Aorta (tissue), 5 donors: Measurements from ENCODE around the gene LRRC55. TPM values are rescaled to one million over a fixed set of nuclear protein-coding genes. Genes with fewer than 3 reads are reported as not detected.

Experiments
- ATAC-seq: fragments of 200-7000 bp; cut with Tn5 transposase; one replicate; pipeline ENCODE4 v1.9.1; 2022; ENCODE audit warnings: moderate library complexity; ENCODE audit not compliant: low FRiP score
- DNase-seq, 2 donors: peaks; one replicate each; pipeline ENCODE4 v3.0.0-alpha.2; 2020
- H3K27ac ChIP-seq, 2 donors: one replicate each; pipeline ENCODE4 v1.5.1; 2013; ENCODE audit warnings: low read length in 2 of 2, mild to moderate bottlenecking in 2 of 2, moderate library complexity in 2 of 2, control low read depth in 1 of 2, inconsistent platforms in 1 of 2, low read depth in 1 of 2
- H3K27me3 ChIP-seq, 2 donors: one replicate each; pipeline ENCODE4 v1.6.1; 2013; ENCODE audit warnings: control low read depth in 1 of 2, low read length in 1 of 2, mild to moderate bottlenecking in 1 of 2, moderate library complexity in 1 of 2; ENCODE audit not compliant: insufficient read depth in 2 of 2, control insufficient read depth in 1 of 2
- H3K36me3 ChIP-seq, 2 donors: one replicate each; pipeline ENCODE4 v1.6.1; 2013; ENCODE audit warnings: control low read depth in 1 of 2, low read length in 1 of 2, mild to moderate bottlenecking in 1 of 2; ENCODE audit not compliant: insufficient read depth in 2 of 2, control insufficient read depth in 1 of 2
- H3K4me1 ChIP-seq, 2 donors: one replicate each; pipeline ENCODE4 v1.6.1; 2013; ENCODE audit warnings: low read length in 2 of 2, control low read depth in 1 of 2, mild to moderate bottlenecking in 1 of 2, moderate library complexity in 1 of 2; ENCODE audit not compliant: insufficient read depth in 2 of 2, control insufficient read depth in 1 of 2
- H3K4me3 ChIP-seq, 2 donors: one replicate each; pipeline ENCODE4 v1.5.1; 2013; ENCODE audit warnings: low read length in 2 of 2, control low read depth in 1 of 2, mild to moderate bottlenecking in 1 of 2
- H3K9me3 ChIP-seq: one replicate; pipeline ENCODE4 v1.6.1; 2013; ENCODE audit warnings: mild to moderate bottlenecking, low read length; ENCODE audit not compliant: control insufficient read depth
- WGBS, 2 donors: extraction: QIAGEN DNeasy Blood & Tissue Kit; methylation state at CpG; one replicate each; pipeline ENCODE4 v1.1.7; 2013; 5-methylcytosine and 5-hydroxymethylcytosine counted together
- intact Hi-C, 2 donors: fragments of 100-400 bp; cut with DNase I; formaldehyde crosslinking; loops; one replicate each; pipeline versions ENCODE4 v1.14.2 to v1.15.0; 2022
- polyA plus RNA-seq, 2 donors: library from polyadenylated mRNA; stranded (reverse); fragments of 200-250 nt; gene quantifications; one replicate each; pipeline ENCODE4 v1.2.3, GENCODE V29; 2013
- total RNA-seq, 2 donors: library from RNA; stranded (reverse); fragmentation: NEBNext Ultra II Directional; extraction: Animal tissue kit (Norgen Biotek cat#: 25700); gene quantifications; one replicate each; pipeline ENCODE4 v1.2.1, GENCODE V29; 2021
- donor health status: healthy with polysubstance abuse.
- donor health status: Bipolar disorder and iron deficiency.
- donor health status: DM: no; HTN: no; CAD: no.
- donor health status: DM: no; HTN: no; CAD: no.
- donor health status: DM: yes; HTN: yes; CAD: no.

Gene LRRC55
- total and polyA plus RNA-seq, 4 donors, result under 0.01 to 0.21 (median 0.05) TPM; not detected in 1

- intact Hi-C loops, result no loop called here
- no peak overlapping the region for H3K27ac ChIP-seq
Measured at GRCh38 chr11:57203359-57203758, 21.6 kb downstream of the LRRC55 start.

GRCh38 chr11:57203882-57204480 is 22.2 kb downstream of the LRRC55 start:
- Histone ChIP-seq H3K4me1 (no peaks in the 10 kb centered on the region), H3K9me3 (no peaks in the 10 kb centered on the region), H3K27ac (no peak overlapping the region), H3K36me3 (no peaks in the 10 kb centered on the region), H3K27me3 (no peaks in the 10 kb centered on the region), H3K4me3 (no peak overlapping the region)
- WGBS, 2 donors, result 50 to 70% methylated on average over 7 of the region's 7 CpGs
- intact Hi-C loops, result no loop called here
- no peak for DNase-seq
- ATAC-seq, result no peak

More at GRCh38 chr11:57203359-57203758, 21.6 kb downstream of the LRRC55 start:
- H3K9me3 ChIP-seq, result no peaks in the 10 kb centered on the region
- no peaks in the 10 kb centered on the region for H3K4me1 ChIP-seq
- 27 to 41% methylated on average over 3 of the region's 3 CpGs for WGBS, 2 donors
- H3K36me3 ChIP-seq, result no peaks in the 10 kb centered on the region
- ATAC-seq (peak; percentile 75), DNase-seq (peak in 1 of 2 donors; percentile 77)
- no peak overlapping the region for H3K4me3 ChIP-seq
- no peaks in the 10 kb centered on the region for H3K27me3 ChIP-seq

DNA sequence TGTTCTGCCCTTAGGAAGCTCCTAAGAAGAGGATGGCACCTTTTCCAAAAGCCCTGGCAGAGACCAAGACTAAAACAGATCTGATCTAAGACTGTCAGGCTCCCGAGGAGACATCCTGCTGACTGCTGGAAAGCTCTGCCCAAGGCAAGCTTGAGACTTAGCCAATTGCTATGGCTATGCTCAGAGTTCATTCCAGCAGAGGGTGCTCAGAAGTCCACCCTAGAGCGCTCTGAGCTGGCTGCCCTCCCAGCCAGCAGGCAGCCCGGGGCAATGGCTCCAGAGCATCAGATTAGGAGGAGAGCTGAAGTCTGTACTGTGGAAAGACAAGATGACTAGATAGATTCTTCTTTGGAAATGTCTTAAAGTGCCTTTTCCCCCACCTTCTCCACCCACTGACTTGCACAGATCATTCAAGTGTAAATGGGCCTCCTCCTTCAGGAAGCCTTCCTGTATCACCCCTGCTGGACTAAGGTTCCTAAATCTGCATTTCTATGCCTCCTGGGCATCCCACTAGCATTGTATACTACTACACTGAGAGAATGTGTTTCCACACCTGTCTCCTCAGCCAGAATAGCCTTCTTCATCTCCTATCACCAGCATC is 23.4 kb downstream of the LRRC55 start:
- 2 to 7% methylated on average over 3 of the region's 3 CpGs for WGBS, 2 donors
- Histone ChIP-seq H3K4me3 (no peak overlapping the region), H3K27me3 (no peaks in the 10 kb centered on the region), H3K27ac (no peak overlapping the region), H3K36me3 (no peaks in the 10 kb centered on the region), H3K9me3 (no peaks in the 10 kb centered on the region), H3K4me1 (no peaks in the 10 kb centered on the region)
- no peak for ATAC-seq
- intact Hi-C loops, result no loop called here
- DNase-seq, result no peak

- intact Hi-C loops, result no loop called here
- H3K36me3 ChIP-seq, result no peaks in the 10 kb centered on the region
- no peaks in the 10 kb centered on the region for H3K9me3 ChIP-seq
- no peak overlapping the region for H3K4me3 ChIP-seq
- no peaks in the 10 kb centered on the region for H3K27me3 ChIP-seq
- no peak overlapping the region for H3K27ac ChIP-seq
- 73 to 77% methylated on average over 6 of the region's 6 CpGs for WGBS, 2 donors
- DNase-seq (no peak), ATAC-seq (no peak)
- H3K4me1 ChIP-seq, result no peaks in the 10 kb centered on the region
Measured at GRCh38 chr11:57207168-57207567, 25.4 kb downstream of the LRRC55 start.

GRCh38 chr11:57210781-57211180 is 29.0 kb downstream of the LRRC55 start:
- Histone ChIP-seq H3K27ac (no peak overlapping the region), H3K27me3 (no peaks in the 10 kb centered on the region), H3K4me1 (no peaks in the 10 kb centered on the region), H3K4me3 (no peak overlapping the region), H3K9me3 (no peaks in the 10 kb centered on the region), H3K36me3 (no peaks in the 10 kb centered on the region)
- 42 to 45% methylated on average over 7 of the region's 7 CpGs for WGBS, 2 donors
- no peak for ATAC-seq
- intact Hi-C loops, result no loop called here
- no peak for DNase-seq

DNA sequence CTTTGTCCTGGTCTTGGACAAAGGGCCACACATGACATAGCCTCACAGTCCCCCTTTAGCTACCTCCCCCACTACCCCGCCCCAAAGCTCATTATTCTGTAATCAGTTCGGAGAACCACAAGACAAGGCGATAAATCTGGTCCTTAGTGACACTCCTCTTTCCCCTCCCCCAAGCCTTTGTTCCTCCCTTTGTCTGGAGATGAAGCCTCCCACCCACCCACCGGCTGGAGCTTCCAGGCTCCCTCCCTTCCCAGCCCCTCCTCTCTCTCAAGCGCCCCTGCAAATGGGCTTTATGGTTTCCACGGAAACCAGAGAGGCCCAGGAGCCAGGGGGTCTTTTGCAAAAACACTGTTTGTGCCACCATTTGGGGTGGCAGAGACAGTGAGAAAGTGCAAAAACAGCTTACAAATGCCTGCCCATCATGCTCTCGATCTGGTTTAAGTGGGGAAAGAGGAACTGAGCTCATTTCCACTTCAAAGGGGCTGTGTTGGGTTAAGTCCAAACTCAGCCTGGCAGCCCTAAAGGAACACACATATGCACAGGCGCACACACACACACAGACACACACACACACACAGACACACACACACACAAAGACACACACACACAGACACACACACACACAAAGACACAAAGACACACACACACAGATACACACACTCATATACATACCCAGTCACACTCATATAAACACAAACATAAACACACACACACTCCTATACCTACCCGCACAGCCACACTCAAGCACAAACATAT is 31.8 kb downstream of the LRRC55 start:
- Histone ChIP-seq H3K27me3 (no peaks in the 10 kb centered on the region), H3K36me3 (no peaks in the 10 kb centered on the region), H3K4me1 (no peaks in the 10 kb centered on the region), H3K9me3 (no peaks in the 10 kb centered on the region), H3K27ac (no peak overlapping the region), H3K4me3 (no peak overlapping the region)
- ATAC-seq (no peak), DNase-seq (no peak)
- 52 to 57% methylated on average over 9 of the region's 9 CpGs for WGBS, 2 donors
- intact Hi-C loops, result no loop called here

DNA sequence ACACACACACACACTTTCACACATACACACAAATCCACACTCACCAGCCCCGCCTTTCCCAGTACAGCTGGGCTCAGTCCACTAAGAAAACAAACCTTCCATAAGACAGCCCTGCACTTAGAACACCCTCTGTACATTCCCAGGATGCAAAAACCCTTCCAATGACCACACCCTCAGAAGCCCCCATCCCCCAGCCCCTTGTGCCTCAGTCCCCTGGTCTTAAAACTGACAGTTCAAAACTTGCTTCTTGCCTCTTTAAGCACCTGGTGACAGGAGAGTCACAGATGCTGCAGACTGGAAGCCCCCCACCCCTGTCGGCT is 32.3 kb downstream of the LRRC55 start:
- no peaks in the 10 kb centered on the region for H3K9me3 ChIP-seq
- no peak overlapping the region for H3K4me3 ChIP-seq
- H3K36me3 ChIP-seq, result no peaks in the 10 kb centered on the region
- 48 to 52% methylated on average over 2 of the region's 2 CpGs for WGBS, 2 donors
- H3K4me1 ChIP-seq, result no peaks in the 10 kb centered on the region
- no peak overlapping the region for H3K27ac ChIP-seq
- no peak for ATAC-seq
- no peak for DNase-seq
- H3K27me3 ChIP-seq, result no peaks in the 10 kb centered on the region
- intact Hi-C loops, result no loop called here

GRCh38 chr11:57214494-57214893 is 32.7 kb downstream of the LRRC55 start:
- 27 to 31% methylated on average over 3 of the region's 3 CpGs for WGBS, 2 donors
- DNase-seq (no peak), ATAC-seq (no peak)
- H3K4me1 ChIP-seq, result no peaks in the 10 kb centered on the region
- no peaks in the 10 kb centered on the region for H3K36me3 ChIP-seq
- no peaks in the 10 kb centered on the region for H3K9me3 ChIP-seq
- no peak overlapping the region for H3K4me3 ChIP-seq
- no peak overlapping the region for H3K27ac ChIP-seq
- intact Hi-C loops, result no loop called here
- no peaks in the 10 kb centered on the region for H3K27me3 ChIP-seq

- Histone ChIP-seq H3K27me3 (no peaks in the 10 kb centered on the region), H3K4me3 (no peak overlapping the region), H3K4me1 (no peaks in the 10 kb centered on the region), H3K36me3 (no peaks in the 10 kb centered on the region), H3K9me3 (no peaks in the 10 kb centered on the region), H3K27ac (no peak overlapping the region)
- WGBS, 2 donors, result 82 to 85% methylated on average over 4 of the region's 4 CpGs
- ATAC-seq, result no peak
- DNase-seq, result no peak
- intact Hi-C loops, result no loop called here
Measured at GRCh38 chr11:57216463-57216862, 34.7 kb downstream of the LRRC55 start.
